ENCODE results near the gene PPIA. TPM values are rescaled to one million over a fixed set of nuclear protein-coding genes. Genes with fewer than 3 reads are reported as not detected.
"Not testable (repeated sequence)": the region's sequence is repeated elsewhere in the genome, so short reads cannot be mapped to it uniquely, and the experiment has no call there.

PPIA gene
- total RNA-seq, 1 donor from 2014 or later: 2,394 TPM

DNA sequence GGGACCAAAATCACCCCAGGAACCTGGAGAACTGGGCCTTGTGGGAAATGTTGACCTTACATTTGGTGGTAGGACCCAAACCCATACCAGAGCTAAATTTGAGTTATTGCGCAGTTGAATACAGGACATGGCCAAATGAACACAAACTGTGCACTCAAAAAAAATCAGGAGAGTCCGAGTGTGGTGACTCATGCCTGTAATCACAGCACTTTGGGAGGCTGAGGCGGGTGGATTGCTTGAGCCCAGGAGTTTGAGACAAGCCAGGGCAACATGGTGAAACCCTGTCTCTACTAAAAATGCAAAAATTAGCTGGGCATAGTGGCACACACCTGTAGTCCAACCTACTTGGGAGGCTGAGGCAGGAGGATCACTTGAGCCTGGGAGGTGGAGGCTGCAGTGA lies 11.3 kb upstream of the PPIA start:
- DNase-seq (ENCODE audit: low read depth): not testable (repeated sequence)

DNA sequence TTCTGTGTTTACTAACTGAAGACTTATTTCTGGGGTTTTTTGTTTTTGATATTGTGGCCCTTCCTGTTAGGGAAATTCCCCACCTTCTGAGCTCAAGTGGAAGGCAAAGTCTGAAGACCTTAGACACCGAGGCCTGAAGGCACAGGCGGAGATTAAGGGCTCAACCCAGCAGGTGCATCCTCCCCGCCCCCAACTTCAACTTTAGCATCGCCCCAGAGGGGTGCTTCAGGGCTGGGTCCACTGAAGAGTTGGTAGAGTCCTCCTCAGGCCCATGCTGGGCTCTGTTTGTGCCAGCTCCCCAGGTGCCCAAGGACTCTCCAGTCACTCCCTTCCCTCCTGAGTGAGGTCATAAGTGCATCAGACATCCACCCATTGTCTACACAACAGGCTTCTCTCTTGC lies 9.4 kb upstream of the PPIA start:
- no peak for DNase-seq (ENCODE audit: low read depth)

DNA sequence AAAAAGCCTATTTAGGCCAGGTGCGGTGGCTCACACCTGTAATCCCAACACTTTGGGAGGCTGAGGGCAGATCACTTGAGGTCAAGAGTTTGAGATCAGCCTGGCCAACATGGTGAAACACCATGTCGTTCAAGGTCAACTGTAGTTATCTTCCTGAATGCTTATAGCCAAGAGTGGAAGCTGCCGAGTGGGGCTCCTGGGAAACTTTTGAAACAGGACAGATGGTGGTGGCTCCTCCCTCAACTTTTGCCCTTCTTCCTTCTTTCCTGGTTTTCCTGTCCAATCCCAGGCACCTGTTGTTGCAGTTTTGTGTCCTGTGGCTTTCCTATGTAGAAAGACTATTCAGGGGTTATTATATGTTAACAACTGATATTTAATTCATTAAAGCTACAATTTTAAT lies 8.7 kb upstream of the PPIA start:
- no peak for DNase-seq (ENCODE audit: low read depth)

DNA sequence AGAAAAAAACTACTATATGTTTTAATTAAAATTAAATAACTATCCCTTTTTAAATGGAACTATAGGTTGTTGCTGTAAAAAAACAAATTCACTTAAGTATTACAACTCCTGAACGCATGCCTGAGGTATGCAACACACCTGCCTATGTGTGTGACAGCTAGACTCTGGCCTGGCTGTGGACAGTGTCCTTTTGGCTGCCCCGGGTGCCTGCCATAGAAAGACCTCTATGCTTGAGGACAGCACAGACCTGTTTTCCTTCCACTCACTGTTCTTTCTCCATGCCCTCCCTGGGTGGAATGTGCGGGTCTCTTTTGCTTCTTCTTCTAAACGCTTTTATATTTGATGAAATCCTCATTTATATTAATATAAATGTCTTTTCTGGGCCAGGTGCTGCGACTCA lies 6.5 kb upstream of the PPIA start:
- no peak for DNase-seq (ENCODE audit: low read depth)

DNA sequence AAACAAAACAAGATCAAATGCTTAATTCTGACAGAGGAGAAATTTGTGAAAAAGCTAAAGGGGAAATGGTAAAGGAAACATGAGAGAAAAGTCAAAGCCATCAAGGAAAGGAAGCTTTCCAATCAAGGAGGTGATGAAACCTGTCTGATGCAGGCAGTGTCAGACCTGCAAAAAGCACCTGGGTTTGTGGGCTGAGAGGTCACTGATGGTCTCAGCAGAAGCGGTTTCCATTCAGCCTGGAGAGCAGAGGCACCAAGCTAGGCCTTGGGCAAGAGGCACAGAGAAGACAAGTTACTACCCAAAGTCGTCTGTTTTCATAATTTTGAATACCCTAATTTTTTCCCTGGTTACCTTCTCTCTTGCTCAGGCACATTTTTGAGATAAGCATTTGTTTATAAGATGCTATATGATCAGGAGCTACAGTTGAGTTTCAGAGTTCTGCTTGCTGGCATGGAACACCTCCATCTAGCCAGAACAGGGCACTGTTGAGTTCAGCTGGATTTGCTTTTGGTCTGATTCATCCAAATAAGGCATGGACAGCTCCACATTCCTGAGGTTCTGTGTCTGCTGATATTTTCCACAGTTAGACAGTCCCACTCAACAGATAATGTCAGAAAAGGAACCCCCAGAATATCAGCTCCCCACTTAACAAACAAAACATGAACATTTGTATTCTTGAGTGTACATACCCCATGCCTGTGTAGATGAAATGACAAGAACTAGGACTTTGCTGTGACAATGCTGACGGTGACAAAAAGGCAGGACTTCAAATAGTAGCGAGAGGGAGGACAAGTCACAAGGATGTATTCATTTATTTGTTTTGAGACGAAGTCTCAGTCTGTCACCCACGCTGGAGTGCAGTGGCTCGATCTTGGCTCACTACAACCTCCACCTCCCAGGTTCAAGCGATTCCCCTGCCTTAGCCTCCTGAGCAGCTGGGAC lies 4.9 kb upstream of the PPIA start:
- peak; percentile 65 for DNase-seq (ENCODE audit: low read depth)

DNA sequence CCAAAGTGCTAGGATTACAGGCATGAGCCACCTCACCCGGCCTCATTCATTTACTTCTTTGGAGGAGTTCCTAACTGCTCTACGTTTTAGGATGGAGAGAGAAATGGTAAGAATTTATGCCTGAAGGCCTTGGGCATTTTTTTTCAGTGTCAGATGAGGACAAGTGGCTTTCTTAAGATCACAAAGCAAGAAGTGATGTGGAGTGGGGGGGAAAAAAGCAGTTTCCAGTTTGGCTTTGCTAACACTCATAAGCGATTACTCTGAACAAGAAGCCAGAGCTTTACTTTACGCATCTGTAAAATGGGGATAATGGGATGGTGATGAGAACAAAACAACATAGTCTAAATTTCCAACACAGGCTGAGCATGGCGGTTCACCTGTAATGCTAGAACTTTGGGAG lies 2.6 kb upstream of the PPIA start:
- DNase-seq (ENCODE audit: low read depth): no peak

DNA sequence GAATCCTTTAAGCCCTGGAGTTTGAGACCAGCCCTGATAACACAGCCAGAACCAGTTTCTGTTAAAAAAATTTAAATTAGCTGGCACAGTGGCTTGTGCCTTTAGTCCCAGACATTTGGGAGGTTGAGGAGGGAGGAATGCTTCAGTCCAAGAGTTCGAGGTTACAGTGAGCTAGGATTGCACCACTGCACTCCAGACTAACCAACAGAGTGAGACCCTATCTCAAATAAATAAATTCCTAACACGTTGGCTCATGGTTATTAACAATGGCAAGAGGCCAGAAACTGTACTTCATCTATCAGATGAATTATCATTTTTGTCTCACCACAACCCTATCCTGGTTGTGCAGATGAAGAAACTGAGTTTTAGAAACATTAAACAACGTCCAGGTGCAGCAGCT lies 2.1 kb upstream of the PPIA start:
- DNase-seq (ENCODE audit: low read depth): no peak

- DNase-seq (ENCODE audit: low read depth): no peak
These were observed 412 bp upstream of the PPIA start for GRCh38 chr7:44796034-44796503.

- DNase-seq (ENCODE audit: low read depth): peak; percentile 94
These were observed 1.1 kb downstream of the PPIA start for GRCh38 chr7:44797329-44798258.

GRCh38 chr7:44798649-44799305 lies 2.3 kb downstream of the PPIA start:
- peak; percentile 31 for DNase-seq (ENCODE audit: low read depth)

GRCh38 chr7:44799939-44800338 lies 3.5 kb downstream of the PPIA start:
- no peak for DNase-seq (ENCODE audit: low read depth)

- peak; percentile 41 for DNase-seq (ENCODE audit: low read depth)
These were observed 5.4 kb downstream of the PPIA start for GRCh38 chr7:44801890-44802289.

DNA sequence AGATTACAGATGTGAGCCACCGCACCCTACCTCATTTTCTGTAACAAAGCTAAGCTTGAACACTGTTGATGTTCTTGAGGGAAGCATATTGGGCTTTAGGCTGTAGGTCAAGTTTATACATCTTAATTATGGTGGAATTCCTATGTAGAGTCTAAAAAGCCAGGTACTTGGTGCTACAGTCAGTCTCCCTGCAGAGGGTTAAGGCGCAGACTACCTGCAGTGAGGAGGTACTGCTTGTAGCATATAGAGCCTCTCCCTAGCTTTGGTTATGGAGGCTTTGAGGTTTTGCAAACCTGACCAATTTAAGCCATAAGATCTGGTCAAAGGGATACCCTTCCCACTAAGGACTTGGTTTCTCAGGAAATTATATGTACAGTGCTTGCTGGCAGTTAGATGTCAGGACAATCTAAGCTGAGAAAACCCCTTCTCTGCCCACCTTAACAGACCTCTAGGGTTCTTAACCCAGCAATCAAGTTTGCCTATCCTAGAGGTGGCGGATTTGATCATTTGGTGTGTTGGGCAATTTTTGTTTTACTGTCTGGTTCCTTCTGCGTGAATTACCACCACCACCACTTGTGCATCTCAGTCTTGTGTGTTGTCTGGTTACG lies 6.0 kb downstream of the PPIA start:
- no peak for DNase-seq (ENCODE audit: low read depth)

DNA sequence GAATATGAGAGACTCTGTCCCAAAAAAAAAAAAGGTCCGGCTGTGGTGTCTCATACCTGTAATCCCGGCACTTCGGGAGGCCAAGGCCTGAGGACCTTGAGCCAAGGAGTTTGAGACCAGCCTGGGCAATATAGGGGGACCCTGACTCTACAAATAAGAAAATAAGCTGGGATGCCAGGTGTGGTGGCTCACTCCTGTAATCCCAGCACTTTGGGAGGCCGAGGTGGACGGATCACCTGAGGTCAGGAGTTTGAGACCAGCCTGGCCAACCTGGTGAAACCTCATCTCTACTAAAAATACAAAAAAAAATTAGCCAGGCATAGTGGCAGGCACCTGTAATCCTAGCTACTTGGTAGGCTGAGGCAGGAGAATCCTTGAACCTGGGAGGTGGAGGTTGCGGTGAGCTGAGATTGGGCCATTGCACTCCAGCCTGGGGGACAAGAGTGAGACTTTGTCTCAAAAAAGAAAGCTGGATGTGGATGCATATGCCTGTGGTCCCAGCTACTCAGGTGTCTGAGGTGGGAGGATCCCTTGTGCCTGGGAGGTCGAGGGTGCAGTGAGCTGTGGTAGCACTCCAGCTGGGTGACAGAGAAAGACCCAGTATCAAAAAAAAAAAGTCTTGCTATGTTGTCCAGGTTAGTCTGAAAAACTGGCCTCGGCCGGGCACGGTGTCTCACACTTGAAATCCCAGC lies 7.5 kb downstream of the PPIA start:
- not testable (repeated sequence) for DNase-seq (ENCODE audit: low read depth)

DNA sequence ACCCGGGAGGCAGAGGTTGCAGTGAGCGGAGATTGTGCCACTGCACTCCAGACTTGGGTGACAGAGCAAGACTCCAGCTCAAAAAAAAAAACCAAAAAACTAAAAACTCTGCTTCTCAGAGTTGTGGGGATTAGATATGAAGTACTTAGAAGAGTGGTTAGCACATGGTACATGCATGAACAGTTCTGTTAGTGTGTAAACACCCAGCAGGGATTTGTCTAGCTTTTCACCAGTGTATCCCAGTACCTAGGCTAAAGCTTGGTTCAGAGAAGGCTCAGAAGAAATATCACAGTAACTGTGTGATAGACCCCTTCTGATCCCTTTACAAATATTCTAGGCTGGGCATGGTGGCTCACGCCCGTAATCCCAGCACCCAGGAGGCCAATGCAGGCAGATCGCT lies 9.5 kb downstream of the PPIA start:
- DNase-seq (ENCODE audit: low read depth): no peak

- DNase-seq (ENCODE audit: low read depth): no peak
These were observed 12.5 kb downstream of the PPIA start for GRCh38 chr7:44808914-44809393.

DNA sequence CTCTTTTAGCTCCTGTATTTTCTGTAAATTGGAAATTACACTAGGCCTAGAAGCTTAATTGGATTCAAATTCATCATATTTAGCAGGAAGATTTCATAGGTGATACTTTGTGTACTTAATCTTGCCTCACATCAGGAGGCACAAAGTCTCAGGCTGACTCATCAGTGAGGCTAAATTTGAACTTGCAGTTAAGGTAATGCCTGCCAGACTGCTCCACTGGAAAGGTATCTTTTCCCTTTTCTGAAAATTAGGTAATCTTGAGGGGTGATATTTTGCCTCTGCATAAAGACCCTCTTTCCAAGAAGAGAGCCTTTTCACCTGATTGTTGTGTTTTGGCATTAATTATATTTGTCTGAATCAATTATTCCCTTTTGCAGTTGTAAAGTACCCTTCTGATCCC lies 14.6 kb downstream of the PPIA start:
- DNase-seq (ENCODE audit: low read depth): no peak

DNA sequence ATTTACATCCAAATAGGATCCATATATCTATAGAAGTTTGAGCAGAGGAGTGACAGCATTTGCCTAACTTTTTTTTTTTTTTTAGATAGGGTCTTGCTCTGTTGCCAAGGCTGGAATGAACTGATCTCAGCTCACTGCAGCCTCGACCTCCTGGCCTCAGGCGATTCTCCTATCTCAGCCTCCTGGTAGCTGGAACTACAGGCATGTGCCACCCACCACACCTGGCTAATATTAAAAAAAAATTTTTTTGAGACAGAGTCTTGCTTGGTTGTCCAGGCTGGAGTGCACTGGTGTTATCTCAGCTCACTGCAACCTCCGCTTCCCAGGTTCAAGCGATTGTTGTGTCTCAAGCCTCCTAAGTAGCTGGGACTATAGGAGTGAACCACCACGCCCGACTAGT lies 15.1 kb downstream of the PPIA start:
- no peak for DNase-seq (ENCODE audit: low read depth)

DNA sequence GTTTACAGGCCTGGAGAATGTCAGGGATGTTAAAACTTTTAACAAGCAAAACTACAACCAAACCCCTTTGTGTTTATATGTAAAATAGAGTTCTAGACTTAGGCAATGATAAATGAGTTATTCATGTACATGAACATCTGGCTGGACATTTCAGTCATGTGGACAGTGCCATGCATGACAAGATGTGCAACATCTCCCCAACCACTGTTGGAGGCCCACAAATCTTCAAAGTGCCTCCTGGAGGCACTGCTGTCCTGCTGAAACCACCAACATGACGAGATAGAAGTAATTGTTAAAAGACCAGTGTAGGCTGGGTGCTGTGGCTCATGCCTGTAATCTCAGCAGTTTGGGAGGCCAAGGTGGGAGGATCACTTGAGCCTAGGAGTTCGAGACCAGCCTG lies 18.4 kb downstream of the PPIA start:
- no peak for DNase-seq (ENCODE audit: low read depth)

- DNase-seq (ENCODE audit: low read depth): no peak
These were observed 22.8 kb downstream of the PPIA start for GRCh38 chr7:44819292-44819691.

Measured in myocyte (in vitro differentiated cells).